IMR-90 (cell line): ENCODE measurements around the gene ARF6. TPM values are rescaled to one million over a fixed set of nuclear protein-coding genes. Genes with fewer than 3 reads are reported as not detected.

Experiments
- ATAC-seq: fragments of 200-7000 bp; cut with Tn5 transposase; 2 replicates; pipeline ENCODE4 v1.9.1; 2020; ENCODE audit warnings: low read depth, mild to moderate bottlenecking, moderate library complexity
- BruUV-seq: library from RNA; stranded (reverse); fragments of 400-500 nt; replicated peaks from 2 replicates; lab custom pipeline; 2021; lab: Mats Ljungman, UMichigan
- CTCF ChIA-PET: fragments of 300-600 bp; formaldehyde crosslinking; extraction: SDS; loops from one replicate; lab custom pipeline; 2021; ENCODE audit warnings: antibody characterized with exemption; lab: Yijun Ruan, JAX
- POLR2A ChIA-PET: fragments of 300-600 bp; sonication (Branson Sonifier 250); formaldehyde crosslinking; loops from one replicate; lab custom pipeline; 2022; ENCODE audit warnings: antibody characterized with exemption; ENCODE audit not compliant: unreplicated experiment; lab: Charles Lee
- DNase-seq: peaks from one replicate; pipeline ENCODE4 v3.0.0; 2013
- H2AFZ ChIP-seq: replicated peaks from 2 replicates; pipeline ENCODE3; 2013; ENCODE audit warnings: low read length, mild to moderate bottlenecking; ENCODE audit not compliant: poor library complexity
- H2AK5ac ChIP-seq: 2 replicates; pipeline ENCODE4 v1.6.1; 2013; ENCODE audit warnings: low read depth, low read length, inconsistent platforms
- H2AK9ac ChIP-seq: replicated peaks from 2 replicates; pipeline ENCODE3; 2013; ENCODE audit warnings: mild to moderate bottlenecking, low read depth, low read length, moderate library complexity; ENCODE audit not compliant: poor library complexity
- H2BK120ac ChIP-seq: 2 replicates; pipeline ENCODE4 v1.6.1; 2013; ENCODE audit warnings: low read depth, low read length, inconsistent platforms
- H2BK15ac ChIP-seq: 3 replicates; pipeline ENCODE4 v1.6.1; 2013; ENCODE audit warnings: low read depth, low read length, inconsistent platforms
- H2BK20ac ChIP-seq: 2 replicates; pipeline ENCODE4 v1.6.1; 2013; ENCODE audit warnings: low read depth, mild to moderate bottlenecking, inconsistent platforms, low read length, moderate library complexity
- H2BK5ac ChIP-seq: 2 replicates; pipeline ENCODE4 v1.6.1; 2013; ENCODE audit warnings: mild to moderate bottlenecking, low read depth, low read length, inconsistent platforms; ENCODE audit not compliant: poor library complexity, severe bottlenecking
- H3K14ac ChIP-seq: replicated peaks from 2 replicates; pipeline ENCODE4 v1.6.1; 2013; ENCODE audit warnings: low read depth, low read length, inconsistent platforms
- H3K18ac ChIP-seq: 2 replicates; pipeline ENCODE4 v1.6.1; 2013; ENCODE audit warnings: low read depth, low read length, control low read depth
- H3K23ac ChIP-seq: 2 replicates; pipeline ENCODE4 v1.6.1; 2013; ENCODE audit warnings: low read depth, low read length, inconsistent platforms
- H3K27ac ChIP-seq: 2 replicates; pipeline ENCODE4 v1.5.1; 2013; ENCODE audit warnings: mild to moderate bottlenecking, control low read depth, low read length; ENCODE audit not compliant: insufficient read depth
- H3K27me3 ChIP-seq: 2 replicates; pipeline ENCODE4 v1.6.1; 2013; ENCODE audit warnings: low read length; ENCODE audit not compliant: control insufficient read depth, insufficient read depth
- H3K36me3 ChIP-seq: 2 replicates; pipeline ENCODE4 v1.6.1; 2013; ENCODE audit warnings: low read length, mixed read lengths; ENCODE audit not compliant: control insufficient read depth, insufficient read depth
- H3K4ac ChIP-seq: 2 replicates; pipeline ENCODE4 v1.6.1; 2013; ENCODE audit warnings: low read depth, low read length, inconsistent platforms
- H3K4me1 ChIP-seq: 2 replicates; pipeline ENCODE4 v1.6.1; 2013; ENCODE audit warnings: low read length, mixed read lengths; ENCODE audit not compliant: control insufficient read depth, insufficient read depth
- H3K4me2 ChIP-seq: 2 replicates; pipeline ENCODE4 v1.6.1; 2013; ENCODE audit warnings: low read depth, mild to moderate bottlenecking, control low read depth, low read length, moderate library complexity
- H3K4me3 ChIP-seq: 2 replicates; pipeline ENCODE4 v1.5.1; 2013; ENCODE audit warnings: low read depth, mild to moderate bottlenecking, control low read depth, low read length, moderate library complexity; ENCODE audit not compliant: insufficient read depth
- H3K56ac ChIP-seq: 2 replicates; pipeline ENCODE4 v1.6.1; 2013; ENCODE audit warnings: low read length, inconsistent platforms; ENCODE audit not compliant: insufficient read depth; ENCODE audit errors: extremely low read depth
- H3K79me1 ChIP-seq, 2 experiments: 2 replicates each; pipeline ENCODE4 v1.6.1; 2013; ENCODE audit warnings: low read length in 2 of 2, inconsistent platforms in 1 of 2, low read depth in 1 of 2
- H3K9ac ChIP-seq: 2 replicates; pipeline ENCODE4 v1.6.1; 2013; ENCODE audit warnings: low read depth, low read length, control low read depth
- H3K9me1 ChIP-seq: 2 replicates; pipeline ENCODE4 v1.6.1; 2013; ENCODE audit warnings: low read length, inconsistent platforms; ENCODE audit not compliant: insufficient read depth
- H3K9me3 ChIP-seq: 2 replicates; pipeline ENCODE4 v1.6.1; 2013; ENCODE audit warnings: low read length; ENCODE audit not compliant: control insufficient read depth, insufficient read depth
- H4K20me1 ChIP-seq: 2 replicates; pipeline ENCODE4 v1.6.1; 2013; ENCODE audit warnings: low read length, inconsistent platforms; ENCODE audit not compliant: insufficient read depth
- H4K5ac ChIP-seq: 2 replicates; pipeline ENCODE4 v1.6.1; 2013; ENCODE audit warnings: mild to moderate bottlenecking, low read depth, low read length, control low read depth
- H4K8ac ChIP-seq, 2 experiments: 2 replicates each; pipeline ENCODE4 v1.6.1; 2013; ENCODE audit warnings: low read depth in 2 of 2, low read length in 2 of 2, control low read depth in 1 of 2, inconsistent platforms in 1 of 2
- H4K91ac ChIP-seq: 2 replicates; pipeline ENCODE4 v1.6.1; 2013; ENCODE audit warnings: low read depth, low read length, inconsistent platforms; ENCODE audit not compliant: insufficient read depth
- BHLHE40 ChIP-seq: fragments of 150-350 bp; IDR thresholded peaks from 2 replicates; pipeline ENCODE4 v1.6.1; 2016; ENCODE audit warnings: mild to moderate bottlenecking, low read depth, low read length
- CEBPB ChIP-seq: IDR thresholded peaks from 2 replicates; pipeline ENCODE4 v1.6.1; 2012; ENCODE audit warnings: low read depth, low read length, improper control_type of control experiment
- CHD1 ChIP-seq: IDR thresholded peaks from 2 replicates; pipeline ENCODE4 v1.6.1; 2012; ENCODE audit warnings: low read depth, low read length, improper control_type of control experiment
- ELK1 ChIP-seq: fragments of 150-350 bp; IDR thresholded peaks from 2 replicates; pipeline ENCODE4 v1.6.1; 2016; ENCODE audit warnings: low read depth, mild to moderate bottlenecking, low read length, moderate library complexity, borderline replicate concordance
- MAZ ChIP-seq: IDR thresholded peaks from 2 replicates; pipeline ENCODE4 v1.6.1; 2012; ENCODE audit warnings: low read depth, mild to moderate bottlenecking, low read length, improper control_type of control experiment, moderate library complexity, borderline replicate concordance
- POLR2A ChIP-seq: IDR thresholded peaks from 2 replicates; pipeline ENCODE4 v1.6.1; 2012; ENCODE audit warnings: mild to moderate bottlenecking, low read depth, low read length
- RCOR1 ChIP-seq: IDR thresholded peaks from 2 replicates; pipeline ENCODE4 v1.6.1; 2012; ENCODE audit warnings: mild to moderate bottlenecking, low read length, improper control_type of control experiment; ENCODE audit not compliant: insufficient replicate concordance
- USF2 ChIP-seq: fragments of 150-350 bp; IDR thresholded peaks from 2 replicates; pipeline ENCODE4 v1.6.1; 2017; ENCODE audit warnings: mild to moderate bottlenecking, antibody characterized with exemption, low read length, low read depth
- WGBS, 2 experiments: methylation state at CpG; one replicate each; pipeline versions ENCODE4 v1.1.5 to v1.1.7; 2013; ENCODE audit warnings: missing lambda C conversion rate in 2 of 2; ENCODE audit not compliant: insufficient read length in 1 of 2; ENCODE audit errors: extremely low coverage in 2 of 2; 5-methylcytosine and 5-hydroxymethylcytosine counted together
- dilution Hi-C: fragments of 300-500 bp; cut with HindIII; formaldehyde crosslinking; loops from one replicate; pipeline ENCODE4 v1.14.3; 2018; ENCODE audit warnings: low sequenced_read_pairs; ENCODE audit not compliant: unreplicated experiment
- in situ Hi-C: fragments of 300-500 bp; cut with MboI; formaldehyde crosslinking; loops from 3 replicates; pipeline ENCODE4 v1.14.3; 2019; ENCODE audit warnings: low sequenced_read_pairs, inconsistent platforms, mixed read lengths
- intact Hi-C: fragments of 100-400 bp; cut with micrococcal nuclease; formaldehyde crosslinking; loops from 2 replicates; pipeline ENCODE4 v1.10.0; 2022
- polyA plus RNA-seq, 3 experiments: library from polyadenylated mRNA; depleted of rRNA; stranded (reverse); fragments of >200 nt; gene quantifications; 2 replicates each; pipeline ENCODE4 v1.2.3, GENCODE V29; 2012; ENCODE audit warnings: low replicate concordance in 1 of 3
- total RNA-seq: library from RNA; depleted of rRNA; stranded (reverse); fragments of >200 nt; gene quantifications from 2 replicates; pipeline ENCODE4 v1.2.3, GENCODE V29; 2012

The ARF6 gene
- total and polyA plus RNA-seq, 2 of the 4 experiments (the other 2 are of a cell fraction), result 32.1 to 40.1 TPM

GRCh38 chr14:49857427-49858003 lies 35.4 kb upstream of the ARF6 start:
- Histone ChIP-seq H3K14ac (no peak overlapping the region), H4K20me1 (no peaks in the 10 kb centered on the region), H3K27me3 (no peaks in the 10 kb centered on the region), H3K4ac (no peak overlapping the region; the same call in 1 of the 2 replicates), H2AK5ac (no peak overlapping the region; the same call in 1 of the 2 replicates), H3K4me1 (peaks cover 3% of the 10 kb centered on the region; the same call in 1 of the 2 replicates), H3K9me3 (no peaks in the 10 kb centered on the region), H3K9ac (no peak overlapping the region), H3K4me2 (no peak overlapping the region), H3K79me1 (peaks cover 0 to 7% of the 10 kb centered on the region in 2 experiments; a peak in 1 of 4 replicates), H2BK15ac (no peak overlapping the region), H2BK5ac (no peak overlapping the region), H2AFZ (no peak overlapping the region), H4K91ac (no peak overlapping the region), H3K4me3 (no peak overlapping the region), H4K5ac (no peak overlapping the region), H2BK20ac (no peak overlapping the region), H3K56ac (no peak overlapping the region), H3K36me3 (no peaks in the 10 kb centered on the region), H2BK120ac (no peak overlapping the region), H3K18ac (no peak overlapping the region), H4K8ac (no peak overlapping the region), H3K23ac (no peak overlapping the region), H3K27ac (no peak overlapping the region), H3K9me1 (peaks cover 3% of the 10 kb centered on the region), H2AK9ac (no peak overlapping the region)
- dilution Hi-C loops, result loop anchor here (25.0 kb wide), 1 partner anchor 130 kb away; no protein-coding TSS in a partner anchor
- BruUV-seq, result no TSS peak
- in situ Hi-C loops, result no loop called here
- intact Hi-C loops, result no loop called here
- ChIA-PET CTCF (no interaction called here), POLR2A (no interaction called here)
- DNase-seq (no peak), ATAC-seq (no peak)
- no CpG with 5 or more reads among the region's 6 CpGs for WGBS, 2 experiments
- no peak for TF ChIP-seq POLR2A
- no peak for TF ChIP-seq CEBPB
- TF ChIP-seq USF2, result no peak
- no peak for TF ChIP-seq ELK1
- no peak for TF ChIP-seq RCOR1
- TF ChIP-seq CHD1, result no peak
- TF ChIP-seq BHLHE40, result no peak
- TF ChIP-seq MAZ, result no peak
